ENCODE measurements around the gene SMARCB1.
A peak's percentile ranks its signal among the peaks of the same experiment; 100 is the strongest.
"Not testable (repeated sequence)": the region's sequence is repeated elsewhere in the genome, so short reads cannot be mapped to it uniquely, and the experiment has no call there.

SMARCB1 gene

GRCh38 chr22:23856721-23857605 is 70.2 kb downstream of the SMARCB1 start:
- peak overlapping the region; percentile 47 to 68 (median 61) for H3K4me3 ChIP-seq
- peak overlapping the region; percentile 44 to 93 (median 81) for H3K27ac ChIP-seq

- peak within 1 kb of the TSS; percentile 47 to 68 (median 61) for H3K4me3 ChIP-seq
- peak within 1 kb of the TSS; percentile 44 to 93 (median 81) for H3K27ac ChIP-seq
These were observed 71.1 kb downstream of the SMARCB1 start, which contains the start of gene SLC2A11 for GRCh38 chr22:23857606-23858483. Gene SLC2A11, plus strand, starts transcription at chr22:23857875. Its CDS starts 125 bp downstream, at chr22:23858000.

GRCh38 chr22:23858484-23858815 is 71.7 kb downstream of the SMARCB1 start:
- Histone ChIP-seq H3K4me3 (peak overlapping the region in 6 of 7 experiments; percentile 51 to 68 (median 62)), H3K27ac (peak overlapping the region in 8 of 21 experiments; percentile 48 to 93 (median 86))

GRCh38 chr22:23859201-23859600 is 72.4 kb downstream of the SMARCB1 start:
- Histone ChIP-seq H3K4me3 (no peak overlapping the region), H3K27ac (no peak overlapping the region)

GRCh38 chr22:23860187-23860586 is 73.4 kb downstream of the SMARCB1 start:
- not testable (repeated sequence) for H3K4me3 ChIP-seq, H3K27ac ChIP-seq

GRCh38 chr22:23862103-23862502 is 75.3 kb downstream of the SMARCB1 start:
- Histone ChIP-seq H3K4me3 (no peak overlapping the region), H3K27ac (no peak overlapping the region)

GRCh38 chr22:23864499-23865154 is 77.9 kb downstream of the SMARCB1 start:
- H3K4me3 ChIP-seq, H3K27ac ChIP-seq: not testable (repeated sequence)

GRCh38 chr22:23868580-23868979 is 81.8 kb downstream of the SMARCB1 start:
- no peak overlapping the region for H3K27ac ChIP-seq
- H3K4me3 ChIP-seq = no peak overlapping the region

GRCh38 chr22:23874871-23875270 is 88.1 kb downstream of the SMARCB1 start:
- H3K27ac ChIP-seq = no peak overlapping the region
- H3K4me3 ChIP-seq = no peak overlapping the region

- no peak overlapping the region for H3K4me3 ChIP-seq
- no peak overlapping the region for H3K27ac ChIP-seq
These were observed 89.0 kb downstream of the SMARCB1 start for GRCh38 chr22:23875801-23876200.

- Histone ChIP-seq H3K27ac (no peak overlapping the region), H3K4me3 (no peak overlapping the region)
These were observed 90.8 kb downstream of the SMARCB1 start for GRCh38 chr22:23877566-23877965.

- H3K4me3 ChIP-seq = no peak overlapping the region
- H3K27ac ChIP-seq = no peak overlapping the region
These were observed 91.5 kb downstream of the SMARCB1 start for GRCh38 chr22:23878219-23878618.

GRCh38 chr22:23882370-23882769 is 95.6 kb downstream of the SMARCB1 start:
- H3K27ac ChIP-seq = peak overlapping the region in 1 of 21 experiments; percentile 48
- H3K4me3 ChIP-seq = peak overlapping the region in 1 of 7 experiments; percentile 14

GRCh38 chr22:23883658-23884057 is 96.9 kb downstream of the SMARCB1 start:
- H3K4me3 ChIP-seq = no peak overlapping the region
- no peak overlapping the region for H3K27ac ChIP-seq

- no peak overlapping the region for H3K27ac ChIP-seq
- no peak overlapping the region for H3K4me3 ChIP-seq
These were observed 97.4 kb downstream of the SMARCB1 start for GRCh38 chr22:23884140-23884539.

Data from skin epidermis (tissue), 12 donors.